GM12878 (cell line): Measurements from ENCODE around the gene RIT2. TPM values are rescaled to one million over a fixed set of nuclear protein-coding genes. Genes with fewer than 3 reads are reported as not detected.

Experiments used
- ATAC-seq: fragments of 200-7000 bp; cut with Tn5 transposase; 3 replicates; pipeline ENCODE4 v1.9.1; 2020; ENCODE audit warnings: mild to moderate bottlenecking, moderate library complexity
- BruUV-seq: library from RNA; stranded (reverse); fragments of 400-500 nt; replicated peaks from 2 replicates; lab custom pipeline; 2021; lab: Mats Ljungman, UMichigan
- CTCF ChIA-PET: fragments of 300-600 bp; sonication (Branson Sonifier 250); formaldehyde crosslinking; extraction: SDS; loops from one replicate; lab custom pipeline; 2021; ENCODE audit warnings: inconsistent platforms; lab: Yijun Ruan, JAX
- POLR2A ChIA-PET: fragments of 350-600 bp; formaldehyde crosslinking; extraction: SDS; loops from one replicate; lab custom pipeline; 2021; ENCODE audit warnings: inconsistent platforms; lab: Charles Lee
- RAD21 ChIA-PET: fragments of 300-600 bp; sonication (Branson Sonifier 250); formaldehyde crosslinking; loops from one replicate; lab custom pipeline; 2023; ENCODE audit warnings: antibody characterized with exemption; ENCODE audit not compliant: unreplicated experiment; lab: Charles Lee
- SMC1A ChIA-PET: fragments of 300-600 bp; sonication (Branson Sonifier 250); formaldehyde crosslinking; loops from one replicate; lab custom pipeline; 2023; ENCODE audit not compliant: unreplicated experiment, uncharacterized antibody; lab: Charles Lee
- DNase-seq: peaks from one replicate; pipeline ENCODE4 v3.0.0-alpha.2; 2011; ENCODE audit warnings: low read depth, low spot score
- FAIRE-seq: peaks from 3 replicates; lab custom pipeline; 2011; peaks lifted over from hg19 to GRCh38; lab: Jason Lieb, UNC
- H2AFZ ChIP-seq: 2 replicates; pipeline ENCODE4 v1.6.0; 2011; ENCODE audit warnings: low read depth, low read length, control low read depth; ENCODE audit not compliant: control insufficient read depth
- H3K27ac ChIP-seq: 2 replicates; pipeline ENCODE4 v1.5.1; 2011; ENCODE audit warnings: control low read depth; ENCODE audit not compliant: control insufficient read depth, insufficient read depth
- H3K27me3 ChIP-seq, 2 experiments: replicated peaks in 1 of 2; 2 replicates each; pipeline versions ENCODE4 v1.6.0 to v1.6.1; 2011; ENCODE audit warnings: low read length in 1 of 2; ENCODE audit not compliant: control insufficient read depth in 2 of 2, insufficient read depth in 2 of 2
- H3K36me3 ChIP-seq, 2 experiments: 2 replicates each; pipeline ENCODE4 v1.5.1; 2011; ENCODE audit warnings: low read length in 1 of 2; ENCODE audit not compliant: control insufficient read depth in 2 of 2, insufficient read depth in 2 of 2
- H3K4me1 ChIP-seq: 2 replicates; pipeline ENCODE4 v1.6.1; 2011; ENCODE audit warnings: mild to moderate bottlenecking, low read length, moderate library complexity, mixed read lengths; ENCODE audit not compliant: control insufficient read depth, insufficient read depth
- H3K4me2 ChIP-seq: 2 replicates; pipeline ENCODE4 v1.6.0; 2011; ENCODE audit warnings: control low read depth; ENCODE audit not compliant: control insufficient read depth, insufficient read depth
- H3K4me3 ChIP-seq: fragments of 200-600 bp; sonication (generic); 2 replicates; pipeline ENCODE4 v1.5.1; 2016
- H3K79me2 ChIP-seq: 2 replicates; pipeline ENCODE4 v1.6.0; 2011; ENCODE audit warnings: low read length; ENCODE audit not compliant: control insufficient read depth, insufficient read depth
- H3K9ac ChIP-seq: 2 replicates; pipeline ENCODE4 v1.8.0; 2011; ENCODE audit warnings: low read length, control low read depth, mixed read lengths; ENCODE audit not compliant: control insufficient read depth, insufficient read depth
- H3K9me3 ChIP-seq: replicated peaks from 3 replicates; pipeline ENCODE4 v1.5.1; 2011; ENCODE audit warnings: mild to moderate bottlenecking, low read length; ENCODE audit not compliant: control insufficient read depth, insufficient read depth
- H4K20me1 ChIP-seq: 2 replicates; pipeline ENCODE4 v1.6.0; 2011; ENCODE audit not compliant: control insufficient read depth, insufficient read depth
- CBFB ChIP-seq: IDR thresholded peaks from 2 replicates; pipeline ENCODE4 v1.6.1; 2016; ENCODE audit warnings: antibody characterized with exemption, low read depth
- ESRRA ChIP-seq: IDR thresholded peaks from 2 replicates; pipeline ENCODE4 v1.6.1; 2012; ENCODE audit warnings: mild to moderate bottlenecking, low read length, improper control_type of control experiment
- FOS ChIP-seq: IDR thresholded peaks from 3 replicates; pipeline ENCODE4 v1.6.1; 2011; ENCODE audit warnings: borderline replicate concordance; ENCODE audit not compliant: insufficient read length; ENCODE audit errors: extremely low read depth
- MEF2B ChIP-seq: fragments of 450-650 bp; IDR thresholded peaks from 2 replicates; pipeline ENCODE4 v1.6.1; 2018; ENCODE audit warnings: mild to moderate bottlenecking, moderate library complexity; ENCODE audit not compliant: partially characterized antibody, poor library complexity, severe bottlenecking
- MYC ChIP-seq: IDR thresholded peaks from 2 replicates; pipeline ENCODE4 v1.6.1; 2011; ENCODE audit warnings: mild to moderate bottlenecking, low read length, moderate library complexity, inconsistent platforms; ENCODE audit not compliant: insufficient read depth, insufficient replicate concordance, insufficient read length, severe bottlenecking
- SKIL ChIP-seq: fragments of 450-650 bp; IDR thresholded peaks from 2 replicates; pipeline ENCODE4 v1.6.1; 2017; ENCODE audit warnings: mild to moderate bottlenecking, low read depth, inconsistent platforms; ENCODE audit not compliant: poor library complexity, severe bottlenecking
- STAT1 ChIP-seq: fragments of 450-650 bp; conservative IDR thresholded peaks from 2 replicates; pipeline ENCODE4 v1.6.1; 2014; ENCODE audit warnings: antibody characterized with exemption, mild to moderate bottlenecking
- SUPT20H ChIP-seq: IDR thresholded peaks from 2 replicates; pipeline ENCODE4 v1.6.1; 2011; ENCODE audit warnings: low read depth, mild to moderate bottlenecking, low read length, moderate library complexity, borderline replicate concordance; ENCODE audit not compliant: control insufficient read depth
- WRNIP1 ChIP-seq: IDR thresholded peaks from 2 replicates; pipeline ENCODE4 v1.6.1; 2011; ENCODE audit warnings: low read depth, low read length, improper control_type of control experiment, borderline replicate concordance
- ZBTB40 ChIP-seq: fragments of 450-650 bp; IDR thresholded peaks from 2 replicates; pipeline ENCODE4 v1.6.1; 2016; ENCODE audit warnings: mild to moderate bottlenecking, moderate library complexity, borderline replicate concordance
- WGBS: methylation state at CpG from one replicate; pipeline ENCODE4 v1.1.6; 2016; ENCODE audit warnings: low lambda C conversion rate; ENCODE audit not compliant: insufficient replicate concordance, insufficient coverage; ENCODE audit errors: missing lambda C conversion rate; 5-methylcytosine and 5-hydroxymethylcytosine counted together
- in situ Hi-C: fragments of 300-500 bp; cut with MboI; formaldehyde crosslinking; loops from 9 replicates; pipeline ENCODE4 v1.14.3; 2018; ENCODE audit warnings: mixed read lengths
- intact Hi-C: fragments of 100-400 bp; cut with micrococcal nuclease; formaldehyde crosslinking; loops from one replicate; pipeline ENCODE4 v1.14.2; 2022; ENCODE audit not compliant: unreplicated experiment
- polyA plus RNA-seq, 11 experiments: library from polyadenylated mRNA; depleted of rRNA in 4 of 11; unstranded in 6 of 11; stranded (reverse) in 5 of 11; fragments of >200 nt; fragmentation: Nextera tagmentation in 4 of 11; fragmentation: Illumina TruSeq in 1 of 11; extraction: Ambion mirVana in 4 of 11; extraction: Trizol in 1 of 11; gene quantifications; 1 replicate in 1 of 11; 2 replicates in 10 of 11; pipeline versions ENCODE4 v1.2.1 to v1.2.3, GENCODE V29; 2011 to 2016; ENCODE audit warnings: inconsistent platforms in 2 of 11, missing spikeins in 2 of 11, low read depth in 1 of 11
- total RNA-seq, 4 experiments: library from RNA; depleted of rRNA in 3 of 4; stranded (reverse); fragments of >200 nt in 3 of 4; fragmentation: Illumina TruSeq in 1 of 4; extraction: Trizol in 1 of 4; gene quantifications; 2 replicates each; pipeline versions ENCODE4 v1.2.1 to v1.2.3, GENCODE V29; 2013 to 2021

Gene RIT2
- total and polyA plus RNA-seq, 10 of the 15 experiments (the other 5 are each of a cell fraction or from before 2014, with no cell fraction given): not detected

- TF ChIP-seq MEF2B (no peak), CBFB (no peak), SUPT20H (no peak)
- TF ChIP-seq, all 136 proteins: peak for 0
Measured at GRCh38 chr18:42822711-42823110, 292.8 kb downstream of the RIT2 start (continued).

GRCh38 chr18:42821492-42821891, 294.0 kb downstream of the RIT2 start:
- ChIA-PET SMC1A (no interaction called here), RAD21 (no interaction called here), POLR2A (no interaction called here), CTCF (no interaction called here)
- no peaks in the 10 kb centered on the region for H3K36me3 ChIP-seq
- ATAC-seq (no peak), DNase-seq (no peak), FAIRE-seq (no peak)
- TF ChIP-seq ZBTB40: no peak
- TF ChIP-seq SKIL: no peak
- no peak for TF ChIP-seq MYC
- no peak for TF ChIP-seq FOS
- no peak for TF ChIP-seq STAT1
- TF ChIP-seq ESRRA: no peak
- TF ChIP-seq WRNIP1: no peak
- no TSS peak for BruUV-seq
- H3K9me3 ChIP-seq: no peaks in the 10 kb centered on the region
- in situ Hi-C loops (no loop called here), intact Hi-C loops (no loop called here)
- no peak overlapping the region for H3K27ac ChIP-seq
- H3K79me2 ChIP-seq: no peaks in the 10 kb centered on the region
- H3K4me1 ChIP-seq: no peaks in the 10 kb centered on the region
- no peak overlapping the region for H2AFZ ChIP-seq
- no peaks in the 10 kb centered on the region for H4K20me1 ChIP-seq
- H3K4me3 ChIP-seq: no peak overlapping the region
- H3K27me3 ChIP-seq: no peaks in the 10 kb centered on the region
- H3K9ac ChIP-seq: no peak overlapping the region
- WGBS: 53% methylated on average over 4 of the region's 4 CpGs
- H3K4me2 ChIP-seq: no peak overlapping the region
